K562 (cell line): ENCODE measurements around the gene ZNF513. TPM values are rescaled to one million over a fixed set of nuclear protein-coding genes. Genes with fewer than 3 reads are reported as not detected.
A peak's percentile ranks its signal among the peaks of the same experiment; 100 is the strongest.

Experiments used
- ATAC-seq: fragments of 200-7000 bp; cut with Tn5 transposase; 3 replicates; pipeline ENCODE4 v1.9.1; 2020; ENCODE audit warnings: moderate library complexity
- BruUV-seq: library from RNA; stranded (reverse); fragments of 400-500 nt; replicated peaks from 2 replicates; lab custom pipeline; 2021; lab: Mats Ljungman, UMichigan
- CTCF ChIA-PET: fragments of 300-600 bp; formaldehyde crosslinking; extraction: SDS; loops from one replicate; lab custom pipeline; 2021; ENCODE audit warnings: low intra/inter-chr PET ratio; lab: Yijun Ruan, JAX
- POLR2A ChIA-PET: fragments of 300-600, 350-650 bp; sonication (Branson Sonifier 250); formaldehyde crosslinking; extraction: SDS; loops from one replicate; lab custom pipeline; 2021; ENCODE audit warnings: antibody characterized with exemption, inconsistent platforms; lab: Yijun Ruan, JAX
- DNase-seq, 4 experiments: peaks; one replicate each; pipeline versions ENCODE4 v3.0.0 to v3.0.0-alpha.2; 2011 to 2018; ENCODE audit warnings: low spot score in 3 of 4, mixed read lengths in 3 of 4; ENCODE audit errors: extremely low read depth in 1 of 4
- FAIRE-seq: peaks from 2 replicates; lab custom pipeline; 2011; peaks lifted over from hg19 to GRCh38; lab: Jason Lieb, UNC
- H2AFZ ChIP-seq: 2 replicates; pipeline ENCODE4 v1.6.0; 2011; ENCODE audit warnings: low read depth, low read length, control low read depth, inconsistent platforms
- H3K27ac ChIP-seq: fragments of 200-600 bp; 3 replicates; pipeline ENCODE4 v1.8.0; 2011; ENCODE audit warnings: low read depth, mild to moderate bottlenecking, control low read depth, inconsistent platforms, low read length, moderate library complexity, mixed read lengths; ENCODE audit errors: extremely low read depth
- H3K27me3 ChIP-seq, 2 experiments: fragments of 300-600 bp in 1 of 2; 2 replicates in 1 of 2; 3 replicates in 1 of 2; pipeline versions ENCODE4 v1.6.0 to v1.8.0; 2011; ENCODE audit warnings: inconsistent platforms in 2 of 2, low read length in 2 of 2, mild to moderate bottlenecking in 1 of 2, mixed read lengths in 1 of 2, moderate library complexity in 1 of 2; ENCODE audit not compliant: control insufficient read depth in 2 of 2, insufficient read depth in 2 of 2
- H3K36me3 ChIP-seq: fragments of 300-600 bp; 3 replicates; pipeline ENCODE4 v1.8.0; 2011; ENCODE audit warnings: mild to moderate bottlenecking, low read length, inconsistent platforms; ENCODE audit not compliant: control insufficient read depth, insufficient read depth
- H3K4me1 ChIP-seq, 2 experiments: fragments of 200-600 bp in 1 of 2; replicated peaks in 1 of 2; 2 replicates in 1 of 2; 3 replicates in 1 of 2; pipeline versions ENCODE4 v1.5.1 to v1.8.0; 2011; ENCODE audit warnings: inconsistent platforms in 2 of 2, low read length in 2 of 2, mild to moderate bottlenecking in 1 of 2, mixed read lengths in 1 of 2, moderate library complexity in 1 of 2; ENCODE audit not compliant: control insufficient read depth in 2 of 2, insufficient read depth in 2 of 2
- H3K4me2 ChIP-seq: 2 replicates; pipeline ENCODE4 v1.6.1; 2011; ENCODE audit warnings: low read length, control low read depth, inconsistent platforms, mixed read lengths; ENCODE audit not compliant: insufficient read depth
- H3K4me3 ChIP-seq: fragments of 200-600 bp; sonication (generic), shearing (Covaris generic); 2 replicates; pipeline ENCODE4 v1.5.1; 2016; ENCODE audit warnings: control low read depth, inconsistent platforms
- H3K79me2 ChIP-seq: fragments of 200-600 bp; 3 replicates; pipeline ENCODE4 v1.8.0; 2011; ENCODE audit warnings: low read length, inconsistent platforms; ENCODE audit not compliant: control insufficient read depth, insufficient read depth
- H3K9ac ChIP-seq, 2 experiments: 2 replicates each; pipeline versions ENCODE4 v1.6.0 to v1.6.1; 2011; ENCODE audit warnings: low read depth in 2 of 2, low read length in 2 of 2, control low read depth in 1 of 2, inconsistent platforms in 1 of 2, mild to moderate bottlenecking in 1 of 2, mixed read lengths in 1 of 2; ENCODE audit not compliant: insufficient read depth in 1 of 2
- H3K9me1 ChIP-seq: one replicate; pipeline ENCODE4 v1.6.0; 2011; ENCODE audit warnings: inconsistent platforms, mild to moderate bottlenecking, low read length, moderate library complexity; ENCODE audit not compliant: control insufficient read depth, insufficient read depth
- H3K9me3 ChIP-seq: replicated peaks from 2 replicates; pipeline ENCODE4 v1.5.1; 2011; ENCODE audit warnings: low read depth, low read length, inconsistent platforms; ENCODE audit not compliant: control insufficient read depth, insufficient read depth
- H4K20me1 ChIP-seq: replicated peaks from 2 replicates; pipeline ENCODE4 v1.6.1; 2011; ENCODE audit warnings: low read length, inconsistent platforms, mixed read lengths; ENCODE audit not compliant: control insufficient read depth, insufficient read depth
- DDX20 ChIP-seq: fragments of 450-650 bp; IDR thresholded peaks from 2 replicates; pipeline ENCODE4 v1.6.1; 2016; ENCODE audit warnings: missing genetic modification characterization, low read depth, mild to moderate bottlenecking, missing compliant biosample characterization, moderate library complexity
- LCOR ChIP-seq: sonication (generic); formaldehyde crosslinking; IDR thresholded peaks from 2 replicates; pipeline ENCODE4 v1.8.0; 2022; ENCODE audit warnings: mild to moderate bottlenecking, missing genetic modification reagents
- RHOXF2B ChIP-seq: fragments of 250-450 bp; sonication (Bioruptor Pico); conservative IDR thresholded peaks from 2 replicates; pipeline ENCODE4 v1.5.1; 2021
- SAFB2 ChIP-seq: fragments of 200-400 bp; formaldehyde crosslinking; IDR thresholded peaks from 2 replicates; pipeline ENCODE4 v1.6.1; 2018; ENCODE audit warnings: borderline replicate concordance, low read length, low read depth, moderate library complexity; ENCODE audit not compliant: severe bottlenecking
- SMARCA4 ChIP-seq: fragments of 450-650 bp; IDR thresholded peaks from 2 replicates; pipeline ENCODE4 v1.6.1; 2016
- ZNF121 ChIP-seq: sonication (generic); formaldehyde crosslinking; conservative IDR thresholded peaks from 2 replicates; pipeline ENCODE4 v1.8.0; 2022; ENCODE audit warnings: missing genetic modification reagents
- ZNF668 ChIP-seq: fragments of 250-450 bp; sonication (Bioruptor Pico); IDR thresholded peaks from 2 replicates; pipeline ENCODE4 v1.8.0; 2022; ENCODE audit warnings: mild to moderate bottlenecking, inconsistent platforms
- WGBS: fragments of 100-300 bp; shearing (Covaris generic); methylation state at CpG from one replicate; pipeline ENCODE4 v1.1.6; 2016; ENCODE audit warnings: low coverage, mixed read lengths; ENCODE audit not compliant: insufficient coverage; ENCODE audit errors: missing lambda C conversion rate; 5-methylcytosine and 5-hydroxymethylcytosine counted together
- in situ Hi-C: fragments of 300-500 bp; cut with MboI; formaldehyde crosslinking; loops from 4 replicates; pipeline ENCODE4 v1.15.0; 2018; ENCODE audit warnings: inconsistent platforms, mixed read lengths
- intact Hi-C: fragments of 100-400 bp; cut with micrococcal nuclease; formaldehyde crosslinking; loops from 2 replicates; pipeline ENCODE4 v1.14.2; 2022
- polyA plus RNA-seq, 8 experiments: library from polyadenylated mRNA; depleted of rRNA in 4 of 8; stranded (reverse) in 5 of 8; unstranded in 3 of 8; fragments of >200 nt; fragmentation: Nextera tagmentation in 2 of 8; fragmentation: Illumina TruSeq in 1 of 8; extraction: Ambion mirVana in 2 of 8; extraction: Trizol in 1 of 8; gene quantifications; 2 replicates each; pipeline versions ENCODE4 v1.2.1 to v1.2.3, GENCODE V29; 2011 to 2014; ENCODE audit warnings: inconsistent platforms in 1 of 8, missing spikeins in 1 of 8
- total RNA-seq, 7 experiments: library from RNA; depleted of rRNA in 6 of 7; stranded (reverse); fragments of >200 nt in 6 of 7; fragmentation: Illumina TruSeq in 2 of 7; extraction: Trizol in 2 of 7; gene quantifications; 2 replicates each; pipeline versions ENCODE4 v1.2.1 to v1.2.3, GENCODE V29; 2011 to 2021; ENCODE audit warnings: low replicate concordance in 1 of 7
- TF ChIP-seq, protein P1 (sequence below): sonication (generic); formaldehyde crosslinking; IDR thresholded peaks from 2 replicates; pipeline ENCODE4 v1.8.0; 2022; ENCODE audit warnings: missing genetic modification reagents, mild to moderate bottlenecking, moderate library complexity, borderline replicate concordance
- TF ChIP-seq, protein P2 (sequence below): sonication (generic); formaldehyde crosslinking; IDR thresholded peaks from 2 replicates; pipeline ENCODE4 v1.8.0; 2023; ENCODE audit warnings: missing genetic modification reagents, mild to moderate bottlenecking, borderline replicate concordance
- TF ChIP-seq, protein P3 (sequence below): fragments of 450-650 bp; formaldehyde crosslinking; IDR thresholded peaks from 2 replicates; pipeline ENCODE4 v1.4.0; 2022; ENCODE audit warnings: missing genetic modification characterization

ZNF513 gene
- total and polyA plus RNA-seq, 9 of the 15 experiments (the other 6 are each of a cell fraction or from before 2014, with no cell fraction given), result 0.04 to 13.6 (median 4.4) TPM

DNA sequence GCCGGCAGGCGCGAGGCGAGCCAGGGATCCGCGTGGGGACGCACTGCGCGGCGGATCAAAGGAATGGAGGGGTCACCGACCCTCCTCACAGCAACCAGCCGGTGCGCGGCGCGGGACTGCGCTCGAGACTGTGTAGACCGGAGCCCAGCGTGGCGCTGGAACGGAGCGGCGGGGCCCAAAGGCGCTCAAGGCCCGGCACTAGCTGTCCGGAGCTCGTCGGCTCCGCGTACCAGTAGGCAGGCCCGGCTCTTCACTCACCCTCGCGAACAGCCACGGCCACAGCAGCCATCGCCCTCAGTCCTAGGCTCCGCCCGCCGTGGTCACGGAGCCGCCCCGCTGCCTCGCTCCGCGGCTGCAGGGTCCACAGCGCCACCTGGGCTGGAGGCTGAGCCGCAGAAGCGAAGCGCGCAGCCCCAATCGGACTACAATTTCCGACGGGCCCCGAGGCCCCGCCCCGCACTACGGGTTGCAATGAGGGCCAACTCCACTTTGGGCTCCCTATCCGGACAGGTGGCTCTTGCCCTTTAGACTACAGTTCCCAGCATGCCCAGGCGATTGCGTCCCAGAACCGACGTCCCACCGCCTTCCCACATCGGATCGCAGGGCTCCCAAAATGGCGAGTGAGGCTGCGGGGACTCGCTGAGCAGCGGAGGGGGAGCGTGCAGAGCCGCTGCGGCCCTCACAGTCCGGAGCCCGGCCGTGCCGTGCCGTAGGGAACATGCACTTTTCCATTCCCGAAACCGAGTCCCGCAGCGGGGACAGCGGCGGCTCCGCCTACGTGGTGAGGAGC is 10.3 kb downstream of the ZNF513 start, which contains the start of the genes EIF2B4 and SNX17 (continued):
- TF ChIP-seq RHOXF2B (CRISPR knock-in tag) (no peak), SMARCA4 (no peak), LCOR (CRISPR knock-in tag) (peak; percentile 98), SAFB2 (no peak)
- TF ChIP-seq, all 486 proteins: peak for 189

DNA sequence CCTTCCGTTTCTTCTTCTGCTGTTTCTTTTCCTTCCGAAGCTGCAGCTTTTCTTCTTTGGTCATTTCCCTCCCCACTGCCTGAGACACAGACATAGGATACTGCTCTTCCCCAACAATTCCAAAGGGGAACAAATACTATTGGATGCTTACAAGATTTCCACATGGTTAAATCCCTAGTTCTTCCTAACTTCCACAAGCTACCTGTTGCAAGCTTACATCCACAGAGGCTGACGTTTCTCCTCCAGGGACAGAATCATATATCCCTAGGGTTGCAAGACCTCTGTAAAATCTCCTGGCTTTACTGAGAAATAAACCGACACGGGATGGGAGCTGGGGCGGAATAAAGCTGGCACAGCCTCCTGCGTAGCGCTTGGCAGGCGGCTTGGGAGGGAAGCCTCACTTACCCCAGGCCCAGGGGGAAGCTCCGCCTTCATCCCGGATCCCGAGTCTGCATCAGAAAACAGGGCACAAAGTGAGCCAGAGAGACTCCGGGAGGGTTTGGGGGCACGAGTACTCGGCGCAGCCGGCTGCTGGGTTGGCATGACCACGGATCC is 11.0 kb downstream of the ZNF513 start:
- BruUV-seq, result TSS peak; percentile 64
- Histone ChIP-seq H3K36me3 (peaks cover 66% of the 10 kb centered on the region), H3K27me3 (no peaks in the 10 kb centered on the region), H2AFZ (peak overlapping the region; percentile 87), H3K9me3 (no peaks in the 10 kb centered on the region), H3K9ac (peak overlapping the region; percentile 97), H3K4me3 (peak overlapping the region; percentile 86), H4K20me1 (no peaks in the 10 kb centered on the region), H3K4me1 (peaks cover 20 to 22% of the 10 kb centered on the region in 2 experiments), H3K79me2 (peaks cover 51% of the 10 kb centered on the region), H3K9me1 (no peaks in the 10 kb centered on the region), H3K4me2 (peak overlapping the region; percentile 82), H3K27ac (peak overlapping the region; percentile 75)
- 2% methylated on average over 18 of the region's 18 CpGs for WGBS
- FAIRE-seq, result peak; percentile 35
- CTCF ChIA-PET, result interaction anchor here (0.6 to 1.4 kb wide), 2 partner anchors 12 to 49 kb away, joined by 4 to 5 read pairs; no protein-coding TSS in a partner anchor
- in situ Hi-C loops, result no loop called here
- intact Hi-C loops, result loop anchor here (1.0 to 5.0 kb wide), 3 partner anchors 13 to 67 kb away; partner anchors contain the start of genes GTF3C2 and MPV17
- POLR2A ChIA-PET, result interaction anchor here (0.6 to 5.8 kb wide), 12 partner anchors 8 to 514 kb away, joined by 3 to 41 read pairs (median 4); partner anchors contain the start of genes GTF3C2, NRBP1 and ZNF513
- peak in 1 of 4 experiments; percentile 61 for DNase-seq
- peak; percentile 35 for ATAC-seq
- TF ChIP-seq, protein P1, sequence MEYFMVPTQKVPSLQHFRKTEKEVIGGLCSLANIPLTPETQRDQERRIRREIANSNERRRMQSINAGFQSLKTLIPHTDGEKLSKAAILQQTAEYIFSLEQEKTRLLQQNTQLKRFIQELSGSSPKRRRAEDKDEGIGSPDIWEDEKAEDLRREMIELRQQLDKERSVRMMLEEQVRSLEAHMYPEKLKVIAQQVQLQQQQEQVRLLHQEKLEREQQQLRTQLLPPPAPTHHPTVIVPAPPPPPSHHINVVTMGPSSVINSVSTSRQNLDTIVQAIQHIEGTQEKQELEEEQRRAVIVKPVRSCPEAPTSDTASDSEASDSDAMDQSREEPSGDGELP (CRISPR knock-in tag), result no peak
- TF ChIP-seq ZNF668 (no peak), DDX20 (no peak), ZNF121 (no peak)
- TF ChIP-seq, protein P2, sequence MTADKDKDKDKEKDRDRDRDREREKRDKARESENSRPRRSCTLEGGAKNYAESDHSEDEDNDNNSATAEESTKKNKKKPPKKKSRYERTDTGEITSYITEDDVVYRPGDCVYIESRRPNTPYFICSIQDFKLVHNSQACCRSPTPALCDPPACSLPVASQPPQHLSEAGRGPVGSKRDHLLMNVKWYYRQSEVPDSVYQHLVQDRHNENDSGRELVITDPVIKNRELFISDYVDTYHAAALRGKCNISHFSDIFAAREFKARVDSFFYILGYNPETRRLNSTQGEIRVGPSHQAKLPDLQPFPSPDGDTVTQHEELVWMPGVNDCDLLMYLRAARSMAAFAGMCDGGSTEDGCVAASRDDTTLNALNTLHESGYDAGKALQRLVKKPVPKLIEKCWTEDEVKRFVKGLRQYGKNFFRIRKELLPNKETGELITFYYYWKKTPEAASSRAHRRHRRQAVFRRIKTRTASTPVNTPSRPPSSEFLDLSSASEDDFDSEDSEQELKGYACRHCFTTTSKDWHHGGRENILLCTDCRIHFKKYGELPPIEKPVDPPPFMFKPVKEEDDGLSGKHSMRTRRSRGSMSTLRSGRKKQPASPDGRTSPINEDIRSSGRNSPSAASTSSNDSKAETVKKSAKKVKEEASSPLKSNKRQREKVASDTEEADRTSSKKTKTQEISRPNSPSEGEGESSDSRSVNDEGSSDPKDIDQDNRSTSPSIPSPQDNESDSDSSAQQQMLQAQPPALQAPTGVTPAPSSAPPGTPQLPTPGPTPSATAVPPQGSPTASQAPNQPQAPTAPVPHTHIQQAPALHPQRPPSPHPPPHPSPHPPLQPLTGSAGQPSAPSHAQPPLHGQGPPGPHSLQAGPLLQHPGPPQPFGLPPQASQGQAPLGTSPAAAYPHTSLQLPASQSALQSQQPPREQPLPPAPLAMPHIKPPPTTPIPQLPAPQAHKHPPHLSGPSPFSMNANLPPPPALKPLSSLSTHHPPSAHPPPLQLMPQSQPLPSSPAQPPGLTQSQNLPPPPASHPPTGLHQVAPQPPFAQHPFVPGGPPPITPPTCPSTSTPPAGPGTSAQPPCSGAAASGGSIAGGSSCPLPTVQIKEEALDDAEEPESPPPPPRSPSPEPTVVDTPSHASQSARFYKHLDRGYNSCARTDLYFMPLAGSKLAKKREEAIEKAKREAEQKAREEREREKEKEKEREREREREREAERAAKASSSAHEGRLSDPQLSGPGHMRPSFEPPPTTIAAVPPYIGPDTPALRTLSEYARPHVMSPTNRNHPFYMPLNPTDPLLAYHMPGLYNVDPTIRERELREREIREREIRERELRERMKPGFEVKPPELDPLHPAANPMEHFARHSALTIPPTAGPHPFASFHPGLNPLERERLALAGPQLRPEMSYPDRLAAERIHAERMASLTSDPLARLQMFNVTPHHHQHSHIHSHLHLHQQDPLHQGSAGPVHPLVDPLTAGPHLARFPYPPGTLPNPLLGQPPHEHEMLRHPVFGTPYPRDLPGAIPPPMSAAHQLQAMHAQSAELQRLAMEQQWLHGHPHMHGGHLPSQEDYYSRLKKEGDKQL (CRISPR knock-in tag), result 0 out of 2 replicates have a peak, but pooled peaks have one; percentile 88
- TF ChIP-seq, protein P3, sequence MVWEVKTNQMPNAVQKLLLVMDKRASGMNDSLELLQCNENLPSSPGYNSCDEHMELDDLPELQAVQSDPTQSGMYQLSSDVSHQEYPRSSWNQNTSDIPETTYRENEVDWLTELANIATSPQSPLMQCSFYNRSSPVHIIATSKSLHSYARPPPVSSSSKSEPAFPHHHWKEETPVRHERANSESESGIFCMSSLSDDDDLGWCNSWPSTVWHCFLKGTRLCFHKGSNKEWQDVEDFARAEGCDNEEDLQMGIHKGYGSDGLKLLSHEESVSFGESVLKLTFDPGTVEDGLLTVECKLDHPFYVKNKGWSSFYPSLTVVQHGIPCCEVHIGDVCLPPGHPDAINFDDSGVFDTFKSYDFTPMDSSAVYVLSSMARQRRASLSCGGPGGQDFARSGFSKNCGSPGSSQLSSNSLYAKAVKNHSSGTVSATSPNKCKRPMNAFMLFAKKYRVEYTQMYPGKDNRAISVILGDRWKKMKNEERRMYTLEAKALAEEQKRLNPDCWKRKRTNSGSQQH, result no peak
